ENCODE measurements around the gene OPTN. TPM values are rescaled to one million over a fixed set of nuclear protein-coding genes. Genes with fewer than 3 reads are reported as not detected.

OPTN gene
- polyA plus RNA-seq, 1 donor from 2014 or later, result 38.2 TPM

GRCh38 chr10:13115832-13116803 lies 16.2 kb downstream of the OPTN start:
- Histone ChIP-seq H3K27ac (ENCODE audit: low read length) (no peak overlapping the region), H3K4me2 (ENCODE audit: low read length) (no peak overlapping the region), H3K4me3 (ENCODE audit: low read length) (no peak overlapping the region), H3K27me3 (ENCODE audit: insufficient read depth, low read depth, low read length) (no peaks in the 10 kb centered on the region), H3K36me3 (ENCODE audit: insufficient read depth, low read length) (peaks cover 5% of the 10 kb centered on the region), H4K20me1 (ENCODE audit: insufficient read depth) (no peaks in the 10 kb centered on the region), H3K79me2 (replicated peaks; ENCODE audit: insufficient read depth, low read length) (no peaks in the 10 kb centered on the region), H2AFZ (ENCODE audit: low read depth, low read length) (no peak overlapping the region), H3K9ac (ENCODE audit: low read length) (no peak overlapping the region), H3K9me3 (ENCODE audit: low read length) (no peaks in the 10 kb centered on the region), H3K9me2 (ENCODE audit: insufficient read depth, low read length) (no peaks in the 10 kb centered on the region), H3F3A (ENCODE audit: insufficient read depth, low read length, poor library complexity, severe bottlenecking) (no peaks in the 10 kb centered on the region)
- no peak for TF ChIP-seq MXI1 (conservative IDR thresholded peaks at IDR 0.05; ENCODE audit: poor library complexity, severe bottlenecking)
- no peak for TF ChIP-seq EP300 (conservative IDR thresholded peaks at IDR 0.05; ENCODE audit: poor library complexity, severe bottlenecking)
- no peak for TF ChIP-seq CTCF (IDR thresholded peaks at IDR 0.05; ENCODE audit: poor library complexity, severe bottlenecking)

- Histone ChIP-seq H2AFZ (ENCODE audit: low read depth, low read length) (no peak overlapping the region), H3K9ac (ENCODE audit: low read length) (no peak overlapping the region), H3K27me3 (ENCODE audit: insufficient read depth, low read depth, low read length) (no peaks in the 10 kb centered on the region), H4K20me1 (ENCODE audit: insufficient read depth) (no peaks in the 10 kb centered on the region), H3F3A (ENCODE audit: insufficient read depth, low read length, poor library complexity, severe bottlenecking) (no peaks in the 10 kb centered on the region), H3K79me2 (replicated peaks; ENCODE audit: insufficient read depth, low read length) (no peaks in the 10 kb centered on the region), H3K27ac (ENCODE audit: low read length) (no peak overlapping the region), H3K4me3 (ENCODE audit: low read length) (no peak overlapping the region), H3K9me2 (ENCODE audit: insufficient read depth, low read length) (no peaks in the 10 kb centered on the region), H3K9me3 (ENCODE audit: low read length) (no peaks in the 10 kb centered on the region), H3K36me3 (ENCODE audit: insufficient read depth, low read length) (peaks cover 5% of the 10 kb centered on the region), H3K4me2 (ENCODE audit: low read length) (no peak overlapping the region)
- no peak for TF ChIP-seq RAD21 (conservative IDR thresholded peaks at IDR 0.05)
- TF ChIP-seq CTCF (IDR thresholded peaks at IDR 0.05; ENCODE audit: poor library complexity, severe bottlenecking), result no peak
- TF ChIP-seq SMC3 (conservative IDR thresholded peaks at IDR 0.05; ENCODE audit: poor library complexity), result no peak
- TF ChIP-seq EP300 (conservative IDR thresholded peaks at IDR 0.05; ENCODE audit: poor library complexity, severe bottlenecking), result no peak
- TF ChIP-seq POLR2AphosphoS5 (IDR thresholded peaks at IDR 0.05), result no peak
- TF ChIP-seq, protein P1, sequence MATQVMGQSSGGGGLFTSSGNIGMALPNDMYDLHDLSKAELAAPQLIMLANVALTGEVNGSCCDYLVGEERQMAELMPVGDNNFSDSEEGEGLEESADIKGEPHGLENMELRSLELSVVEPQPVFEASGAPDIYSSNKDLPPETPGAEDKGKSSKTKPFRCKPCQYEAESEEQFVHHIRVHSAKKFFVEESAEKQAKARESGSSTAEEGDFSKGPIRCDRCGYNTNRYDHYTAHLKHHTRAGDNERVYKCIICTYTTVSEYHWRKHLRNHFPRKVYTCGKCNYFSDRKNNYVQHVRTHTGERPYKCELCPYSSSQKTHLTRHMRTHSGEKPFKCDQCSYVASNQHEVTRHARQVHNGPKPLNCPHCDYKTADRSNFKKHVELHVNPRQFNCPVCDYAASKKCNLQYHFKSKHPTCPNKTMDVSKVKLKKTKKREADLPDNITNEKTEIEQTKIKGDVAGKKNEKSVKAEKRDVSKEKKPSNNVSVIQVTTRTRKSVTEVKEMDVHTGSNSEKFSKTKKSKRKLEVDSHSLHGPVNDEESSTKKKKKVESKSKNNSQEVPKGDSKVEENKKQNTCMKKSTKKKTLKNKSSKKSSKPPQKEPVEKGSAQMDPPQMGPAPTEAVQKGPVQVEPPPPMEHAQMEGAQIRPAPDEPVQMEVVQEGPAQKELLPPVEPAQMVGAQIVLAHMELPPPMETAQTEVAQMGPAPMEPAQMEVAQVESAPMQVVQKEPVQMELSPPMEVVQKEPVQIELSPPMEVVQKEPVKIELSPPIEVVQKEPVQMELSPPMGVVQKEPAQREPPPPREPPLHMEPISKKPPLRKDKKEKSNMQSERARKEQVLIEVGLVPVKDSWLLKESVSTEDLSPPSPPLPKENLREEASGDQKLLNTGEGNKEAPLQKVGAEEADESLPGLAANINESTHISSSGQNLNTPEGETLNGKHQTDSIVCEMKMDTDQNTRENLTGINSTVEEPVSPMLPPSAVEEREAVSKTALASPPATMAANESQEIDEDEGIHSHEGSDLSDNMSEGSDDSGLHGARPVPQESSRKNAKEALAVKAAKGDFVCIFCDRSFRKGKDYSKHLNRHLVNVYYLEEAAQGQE (IDR thresholded peaks at IDR 0.05; ENCODE audit: borderline replicate concordance), result no peak
- TF ChIP-seq EZH2 (IDR thresholded peaks at IDR 0.05; ENCODE audit: borderline replicate concordance, insufficient read depth, low read length, poor library complexity, severe bottlenecking), result no peak
- TF ChIP-seq MXI1 (conservative IDR thresholded peaks at IDR 0.05; ENCODE audit: poor library complexity, severe bottlenecking), result no peak
Measured at GRCh38 chr10:13117841-13118783, 18.1 kb downstream of the OPTN start.
